ENCODE measurements around the gene FNTB. TPM values are rescaled to one million over a fixed set of nuclear protein-coding genes. Genes with fewer than 3 reads are reported as not detected.

The FNTB gene
- total RNA-seq, 1 donor from 2014 or later: 6.8 TPM

DNA sequence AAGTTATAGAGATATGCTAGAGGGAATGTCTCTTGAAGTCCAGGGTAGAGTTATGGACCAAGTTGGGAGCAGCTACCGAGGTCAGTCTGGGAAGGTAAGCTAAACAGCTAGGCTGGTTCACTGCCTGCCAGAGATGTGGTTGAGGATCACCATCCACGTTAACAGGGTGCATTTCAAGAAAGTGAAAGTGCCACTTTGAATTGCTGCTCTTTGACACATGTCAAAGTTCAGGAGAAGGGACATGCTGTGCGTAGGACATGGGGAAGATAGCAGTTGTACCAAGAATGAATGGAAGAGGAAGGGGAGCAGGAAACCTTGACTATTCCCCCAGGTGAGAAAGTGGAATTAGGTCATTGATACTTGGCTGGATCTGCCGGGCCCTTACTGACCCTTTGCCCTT, 66.1 kb downstream of the FNTB start:
- FAIRE-seq (no peak), DNase-seq (ENCODE audit: low read depth) (no peak)
- Histone ChIP-seq H3K4me3 (ENCODE audit: low read depth, low read length) (no peak overlapping the region), H3K36me3 (ENCODE audit: control insufficient read depth, insufficient read depth, low read length) (peaks cover 11% of the 10 kb centered on the region), H3K27me3 (ENCODE audit: control insufficient read depth, insufficient read depth, low read length) (no peaks in the 10 kb centered on the region)
- TF ChIP-seq, protein P1, sequence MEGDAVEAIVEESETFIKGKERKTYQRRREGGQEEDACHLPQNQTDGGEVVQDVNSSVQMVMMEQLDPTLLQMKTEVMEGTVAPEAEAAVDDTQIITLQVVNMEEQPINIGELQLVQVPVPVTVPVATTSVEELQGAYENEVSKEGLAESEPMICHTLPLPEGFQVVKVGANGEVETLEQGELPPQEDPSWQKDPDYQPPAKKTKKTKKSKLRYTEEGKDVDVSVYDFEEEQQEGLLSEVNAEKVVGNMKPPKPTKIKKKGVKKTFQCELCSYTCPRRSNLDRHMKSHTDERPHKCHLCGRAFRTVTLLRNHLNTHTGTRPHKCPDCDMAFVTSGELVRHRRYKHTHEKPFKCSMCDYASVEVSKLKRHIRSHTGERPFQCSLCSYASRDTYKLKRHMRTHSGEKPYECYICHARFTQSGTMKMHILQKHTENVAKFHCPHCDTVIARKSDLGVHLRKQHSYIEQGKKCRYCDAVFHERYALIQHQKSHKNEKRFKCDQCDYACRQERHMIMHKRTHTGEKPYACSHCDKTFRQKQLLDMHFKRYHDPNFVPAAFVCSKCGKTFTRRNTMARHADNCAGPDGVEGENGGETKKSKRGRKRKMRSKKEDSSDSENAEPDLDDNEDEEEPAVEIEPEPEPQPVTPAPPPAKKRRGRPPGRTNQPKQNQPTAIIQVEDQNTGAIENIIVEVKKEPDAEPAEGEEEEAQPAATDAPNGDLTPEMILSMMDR (IDR thresholded peaks at IDR 0.05; ENCODE audit: insufficient read depth, low read length, severe bottlenecking): no peak

DNA sequence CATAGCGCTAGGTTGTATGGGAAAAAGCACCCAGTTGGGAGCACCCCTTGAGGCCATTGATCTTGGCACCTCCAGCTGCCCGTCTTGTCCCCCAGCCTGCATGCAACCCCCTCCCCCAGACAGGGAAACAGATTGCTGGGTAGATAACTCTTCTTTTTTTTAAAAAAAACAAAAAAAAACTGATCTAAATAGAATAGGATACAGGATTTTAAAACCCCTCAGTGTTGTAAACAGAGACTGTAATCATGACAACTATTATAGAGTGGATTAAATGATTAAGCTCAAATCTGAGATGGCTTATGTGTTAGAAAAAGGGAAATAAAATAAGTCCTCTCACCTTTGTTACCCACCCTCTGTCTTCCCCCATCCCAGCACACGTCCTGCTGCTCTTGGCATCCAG, 66.8 kb downstream of the FNTB start:
- FAIRE-seq (no peak), DNase-seq (ENCODE audit: low read depth) (no peak)
- peaks cover 11% of the 10 kb centered on the region for H3K36me3 ChIP-seq (ENCODE audit: control insufficient read depth, insufficient read depth, low read length)
- TF ChIP-seq, protein P1 (IDR thresholded peaks at IDR 0.05; ENCODE audit: insufficient read depth, low read length, severe bottlenecking): no peak
- H3K4me3 ChIP-seq (ENCODE audit: low read depth, low read length): no peak overlapping the region
- H3K27me3 ChIP-seq (ENCODE audit: control insufficient read depth, insufficient read depth, low read length): no peaks in the 10 kb centered on the region

DNA sequence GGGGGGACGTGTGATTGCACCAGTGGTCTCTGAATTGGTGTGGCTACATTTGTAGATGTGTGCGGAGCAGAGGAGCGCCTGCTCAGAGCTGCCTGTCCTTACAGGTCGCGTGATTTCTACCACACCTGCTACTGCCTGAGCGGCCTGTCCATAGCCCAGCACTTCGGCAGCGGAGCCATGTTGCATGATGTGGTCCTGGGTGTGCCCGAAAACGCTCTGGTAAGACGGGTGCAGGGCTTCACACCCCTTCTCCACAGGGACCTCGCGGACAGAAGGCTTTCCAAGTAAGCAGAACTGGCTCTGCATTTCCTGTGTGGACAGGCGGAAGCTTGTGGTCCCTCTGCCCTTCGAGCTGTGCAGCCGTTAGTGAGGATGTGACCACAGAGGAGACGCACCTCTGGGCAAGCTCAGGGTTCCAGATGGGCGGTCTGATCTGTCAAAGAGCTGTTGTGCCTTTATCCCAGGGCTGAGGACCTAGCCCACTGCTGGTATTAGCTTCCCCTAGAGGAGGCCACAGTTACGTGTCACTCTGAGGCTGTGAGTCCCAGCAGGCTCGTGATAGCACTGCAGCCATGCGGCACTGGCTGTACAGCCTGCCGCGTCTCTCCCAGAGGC, 67.9 kb downstream of the FNTB start:
- Histone ChIP-seq H3K4me3 (ENCODE audit: low read depth, low read length) (no peak overlapping the region), H3K36me3 (ENCODE audit: control insufficient read depth, insufficient read depth, low read length) (peaks cover 11% of the 10 kb centered on the region), H3K27me3 (ENCODE audit: control insufficient read depth, insufficient read depth, low read length) (no peaks in the 10 kb centered on the region)
- TF ChIP-seq, protein P1 (IDR thresholded peaks at IDR 0.05; ENCODE audit: insufficient read depth, low read length, severe bottlenecking): no peak
- no peak for FAIRE-seq
- no peak for DNase-seq (ENCODE audit: low read depth)

DNA sequence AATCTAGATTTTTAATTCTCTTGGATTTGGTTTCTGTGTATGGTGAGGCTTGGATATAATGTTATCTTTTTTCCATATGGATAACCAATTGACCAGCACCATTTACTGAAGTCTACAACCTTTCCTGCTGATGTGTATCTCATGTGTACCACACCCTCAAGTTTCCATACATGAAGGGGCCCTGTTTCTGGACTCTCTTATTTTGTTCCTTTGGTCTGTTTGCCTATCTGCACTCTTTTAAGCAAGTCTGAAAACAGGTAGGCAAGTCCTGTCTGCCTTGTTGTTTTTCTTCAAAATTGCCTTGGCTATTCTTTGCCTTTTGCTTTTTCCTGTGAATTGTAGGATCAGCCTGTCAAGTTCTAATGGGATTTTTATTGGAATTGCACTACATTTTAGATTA, 71.0 kb downstream of the FNTB start:
- Histone ChIP-seq H3K27me3 (ENCODE audit: control insufficient read depth, insufficient read depth, low read length) (no peaks in the 10 kb centered on the region), H3K4me3 (ENCODE audit: low read depth, low read length) (no peak overlapping the region), H3K36me3 (ENCODE audit: control insufficient read depth, insufficient read depth, low read length) (peaks cover 19% of the 10 kb centered on the region)
- DNase-seq (ENCODE audit: low read depth) (no peak), FAIRE-seq (no peak)
- TF ChIP-seq, protein P1 (IDR thresholded peaks at IDR 0.05; ENCODE audit: insufficient read depth, low read length, severe bottlenecking): no peak

DNA sequence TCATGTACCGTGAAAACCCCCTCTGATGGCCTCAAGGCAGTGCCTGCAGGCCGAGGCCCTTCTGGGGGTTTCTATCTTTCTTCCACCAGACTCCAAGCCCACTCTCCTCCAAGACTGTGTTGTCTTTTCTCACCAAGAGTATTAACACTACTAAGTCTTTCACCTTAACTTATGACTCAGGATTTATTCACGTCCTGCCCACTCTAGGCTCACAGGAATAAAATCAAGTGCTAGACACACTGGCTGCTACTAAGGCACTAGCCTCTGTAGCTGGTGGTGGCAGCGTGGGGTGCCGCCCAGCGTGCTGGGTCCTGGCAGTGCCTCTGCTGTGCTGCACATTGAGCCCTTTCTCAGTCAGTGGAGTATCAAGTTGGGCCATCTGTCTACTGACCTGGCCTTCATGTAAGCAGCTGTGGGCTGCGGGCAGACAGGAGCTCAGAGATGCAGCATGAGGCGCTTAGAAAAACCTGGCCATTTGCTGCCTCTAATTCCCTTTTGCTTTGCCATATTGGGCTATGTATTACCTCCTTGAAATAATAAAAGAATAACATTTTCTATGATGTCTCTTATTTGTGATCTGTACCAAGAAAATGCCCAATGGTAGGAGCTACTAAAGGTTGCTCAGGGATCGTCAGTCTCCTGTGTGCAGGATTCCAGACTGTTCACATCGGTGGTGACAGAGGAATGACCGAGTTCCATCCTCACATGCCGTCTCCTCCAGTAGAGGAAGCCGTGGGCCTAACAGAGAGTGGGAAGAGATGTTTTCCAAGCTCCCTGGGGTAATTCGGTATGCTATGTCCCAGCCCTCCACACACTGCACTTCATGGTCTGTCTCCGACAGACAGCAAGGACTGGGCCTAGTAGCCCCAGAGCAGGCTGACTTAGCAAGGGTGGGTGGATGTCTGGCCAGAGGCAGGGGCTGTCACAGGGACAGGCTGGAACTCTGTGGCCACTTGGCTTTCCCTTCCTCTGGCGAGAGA, 75.7 kb downstream of the FNTB start:
- DNase-seq (ENCODE audit: low read depth) (peak; percentile 56), FAIRE-seq (no peak)
- Histone ChIP-seq H3K27me3 (ENCODE audit: control insufficient read depth, insufficient read depth, low read length) (no peaks in the 10 kb centered on the region), H3K36me3 (ENCODE audit: control insufficient read depth, insufficient read depth, low read length) (peaks cover 19% of the 10 kb centered on the region), H3K4me3 (ENCODE audit: low read depth, low read length) (no peak overlapping the region)
- TF ChIP-seq, protein P1 (IDR thresholded peaks at IDR 0.05; ENCODE audit: insufficient read depth, low read length, severe bottlenecking): no peak

Measured in bronchial epithelial cell (primary cell).